ENCODE data around the gene NUDCD3.

- TF ChIP-seq EZH2phosphoT487 (IDR thresholded peaks at IDR 0.05; ENCODE audit: low read depth, severe bottlenecking, unreplicated experiment) (no peak), CTCF (IDR thresholded peaks at IDR 0.05; ENCODE audit: poor library complexity) (no peak), EZH2 (IDR thresholded peaks at IDR 0.05; ENCODE audit: borderline replicate concordance) (no peak)
Observed at GRCh38 chr7:44346063-44346462, 144.4 kb downstream of the NUDCD3 start.
